ENCODE measurements around the gene SRPRA. TPM values are rescaled to one million over a fixed set of nuclear protein-coding genes. Genes with fewer than 3 reads are reported as not detected.

The SRPRA gene
- total RNA-seq, 1 experiment from 2014 or later: 58.4 TPM

DNA sequence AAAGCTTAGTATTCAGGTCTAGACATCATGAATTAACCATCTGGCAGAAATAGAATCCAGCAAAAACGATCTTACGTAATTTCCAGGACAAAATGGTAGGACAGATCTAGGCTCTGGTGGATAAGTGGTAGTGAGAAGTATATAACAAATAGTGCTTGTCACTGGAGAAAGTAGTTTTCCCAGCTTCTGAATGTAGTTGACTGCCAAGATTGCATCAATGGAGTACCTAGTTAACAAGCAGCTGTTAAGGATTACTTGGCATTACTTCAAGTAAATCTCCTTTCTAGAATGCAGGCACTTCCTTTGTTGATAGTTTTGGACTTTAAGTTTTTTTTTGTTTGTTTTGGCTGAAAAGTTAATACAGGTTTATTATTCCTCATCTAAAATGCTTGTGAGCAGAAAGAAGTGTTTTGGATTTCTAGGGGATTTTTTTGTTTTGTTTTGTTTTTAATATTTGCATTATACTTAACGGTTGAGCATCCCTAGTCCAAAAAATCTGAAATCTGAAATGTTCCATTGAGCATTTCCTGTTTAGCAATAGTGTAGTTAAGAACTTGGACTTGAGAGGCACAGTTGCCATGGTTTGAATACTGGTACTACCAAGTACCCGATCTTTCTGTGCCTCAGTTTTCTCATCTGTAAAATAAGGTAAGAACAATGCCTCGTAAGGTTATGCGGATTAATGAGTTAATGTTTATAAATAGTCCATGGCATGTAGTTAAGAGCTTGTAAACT, 36.8 kb downstream of the SRPRA start:
- no peaks in the 10 kb centered on the region for H3K79me2 ChIP-seq (ENCODE audit: low read length)
- no peak overlapping the region for H3K4me2 ChIP-seq (ENCODE audit: low read depth, low read length, poor library complexity, severe bottlenecking)
- no peak overlapping the region for H3K9ac ChIP-seq (ENCODE audit: low read length)
- H3K4me1 ChIP-seq (ENCODE audit: low read length): no peaks in the 10 kb centered on the region
- no peaks in the 10 kb centered on the region for H3K9me2 ChIP-seq (replicated peaks; ENCODE audit: insufficient read depth, low read length)
- H3K27me3 ChIP-seq (ENCODE audit: low read length): no peaks in the 10 kb centered on the region
- H3K4me3 ChIP-seq (ENCODE audit: low read length): no peak overlapping the region
- no peaks in the 10 kb centered on the region for H3K36me3 ChIP-seq (ENCODE audit: insufficient read depth, low read length)
- H3K9me3 ChIP-seq (ENCODE audit: low read length): no peaks in the 10 kb centered on the region
- H4K20me1 ChIP-seq (ENCODE audit: insufficient read depth, low read depth, low read length): no peaks in the 10 kb centered on the region
- no peak for DNase-seq
- H2AFZ ChIP-seq (ENCODE audit: low read length): no peak overlapping the region
- no peak overlapping the region for H3K27ac ChIP-seq (ENCODE audit: low read length)

DNA sequence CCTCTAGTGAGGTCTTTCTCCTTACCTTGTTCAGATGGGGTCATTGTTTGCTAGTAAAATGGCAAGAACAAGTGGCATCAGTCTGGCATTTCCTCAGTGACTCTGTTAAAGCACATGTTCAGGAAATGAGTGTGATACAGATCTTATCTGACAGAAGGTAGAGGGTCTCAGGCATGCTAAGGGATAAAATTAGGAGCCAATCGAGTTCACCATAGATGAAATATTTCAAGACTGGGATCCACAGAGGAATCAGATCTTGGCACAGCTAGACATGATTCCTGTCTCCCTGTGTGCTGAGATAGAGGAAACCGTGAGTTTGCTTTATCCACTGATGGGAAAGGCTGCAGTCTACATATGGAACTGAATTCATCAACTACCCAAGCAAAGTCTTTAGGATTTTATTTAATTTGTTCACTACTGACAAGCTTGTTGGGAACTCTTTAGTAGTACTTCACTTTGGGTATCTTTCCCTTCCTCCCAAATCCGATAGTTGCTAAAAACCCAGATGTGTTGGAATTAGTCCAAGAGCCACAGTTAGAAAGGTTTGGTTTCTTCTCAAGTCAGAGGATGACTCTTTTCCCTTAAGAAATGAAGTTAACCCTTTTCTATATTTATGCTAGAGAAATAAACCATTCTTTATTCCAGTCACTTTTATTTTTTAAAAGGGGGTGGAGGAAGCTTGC, 38.7 kb downstream of the SRPRA start:
- Histone ChIP-seq H3K4me1 (ENCODE audit: low read length) (no peaks in the 10 kb centered on the region), H3K4me2 (ENCODE audit: low read depth, low read length, poor library complexity, severe bottlenecking) (no peak overlapping the region), H3K27me3 (ENCODE audit: low read length) (no peaks in the 10 kb centered on the region), H2AFZ (ENCODE audit: low read length) (no peak overlapping the region), H3K4me3 (ENCODE audit: low read length) (no peak overlapping the region), H3K9ac (ENCODE audit: low read length) (no peak overlapping the region), H3K27ac (ENCODE audit: low read length) (no peak overlapping the region), H3K9me3 (ENCODE audit: low read length) (no peaks in the 10 kb centered on the region), H3K9me2 (replicated peaks; ENCODE audit: insufficient read depth, low read length) (no peaks in the 10 kb centered on the region), H3K36me3 (ENCODE audit: insufficient read depth, low read length) (no peaks in the 10 kb centered on the region), H3K79me2 (ENCODE audit: low read length) (no peaks in the 10 kb centered on the region), H4K20me1 (ENCODE audit: insufficient read depth, low read depth, low read length) (no peaks in the 10 kb centered on the region)
- no peak for DNase-seq

DNA sequence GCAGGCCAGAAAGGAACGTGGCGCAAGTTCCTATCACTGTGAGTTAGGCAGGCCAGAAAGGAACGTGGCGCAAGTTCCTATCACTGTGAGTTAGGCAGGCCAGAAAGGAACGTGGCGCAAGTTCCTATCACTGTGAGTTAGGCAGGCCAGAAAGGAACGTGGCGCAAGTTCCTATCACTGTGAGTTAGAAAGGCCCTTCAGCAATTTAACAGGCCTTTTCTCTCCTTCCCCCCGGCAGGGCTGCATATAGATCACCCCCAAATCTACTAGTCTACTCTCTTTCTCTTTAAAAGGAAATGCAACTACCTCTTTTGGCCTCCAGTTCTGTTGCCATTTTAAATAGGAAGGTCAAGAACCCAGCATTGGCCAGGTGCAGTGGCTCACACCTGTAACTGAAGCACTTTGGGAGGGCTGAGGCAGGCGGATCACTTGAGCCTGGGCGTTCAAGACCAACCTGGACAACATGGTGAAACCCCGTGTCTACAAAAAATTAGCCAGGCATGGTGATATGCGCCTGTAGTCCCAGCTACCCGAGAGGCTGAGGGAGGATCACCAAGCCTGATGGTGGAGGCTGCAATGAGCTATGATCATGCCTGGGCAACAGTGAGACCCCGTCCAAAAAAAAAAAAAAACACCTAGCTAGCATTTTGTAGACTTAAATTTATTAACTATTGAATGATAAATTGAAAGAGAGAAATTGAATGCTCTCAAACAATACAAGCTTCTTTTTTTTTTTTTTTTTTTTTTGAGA, 42.2 kb downstream of the SRPRA start:
- Histone ChIP-seq H3K4me1 (ENCODE audit: low read length) (no peaks in the 10 kb centered on the region), H3K9me2 (replicated peaks; ENCODE audit: insufficient read depth, low read length) (no peaks in the 10 kb centered on the region), H3K4me2 (ENCODE audit: low read depth, low read length, poor library complexity, severe bottlenecking) (no peak overlapping the region), H3K27me3 (ENCODE audit: low read length) (no peaks in the 10 kb centered on the region), H3K9me3 (ENCODE audit: low read length) (no peaks in the 10 kb centered on the region), H3K4me3 (ENCODE audit: low read length) (no peak overlapping the region), H2AFZ (ENCODE audit: low read length) (no peak overlapping the region), H3K79me2 (ENCODE audit: low read length) (no peaks in the 10 kb centered on the region), H3K9ac (ENCODE audit: low read length) (no peak overlapping the region), H3K27ac (ENCODE audit: low read length) (no peak overlapping the region), H4K20me1 (ENCODE audit: insufficient read depth, low read depth, low read length) (no peaks in the 10 kb centered on the region), H3K36me3 (ENCODE audit: insufficient read depth, low read length) (no peaks in the 10 kb centered on the region)
- no peak for DNase-seq

DNA sequence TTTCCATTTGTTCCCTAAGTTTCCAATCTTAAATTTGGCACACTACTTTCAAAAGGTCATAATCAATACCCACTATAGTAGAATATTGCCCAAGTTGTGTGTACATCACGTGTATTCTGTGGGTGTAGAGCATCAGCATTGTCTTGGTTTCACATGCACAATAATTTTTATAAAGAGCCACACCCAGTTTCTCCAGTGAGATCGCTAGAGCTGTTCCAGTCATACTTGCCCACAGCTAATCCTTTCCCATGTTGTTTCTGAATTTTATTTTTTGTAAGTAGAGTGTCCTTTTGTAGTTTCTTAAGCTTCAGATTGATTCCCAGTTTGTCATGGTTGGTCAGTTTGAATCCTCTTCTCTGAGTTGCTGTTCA, 43.4 kb downstream of the SRPRA start:
- Histone ChIP-seq H3K27ac (ENCODE audit: low read length) (no peak overlapping the region), H3K4me1 (ENCODE audit: low read length) (no peaks in the 10 kb centered on the region), H2AFZ (ENCODE audit: low read length) (no peak overlapping the region), H3K4me2 (ENCODE audit: low read depth, low read length, poor library complexity, severe bottlenecking) (no peak overlapping the region), H3K36me3 (ENCODE audit: insufficient read depth, low read length) (no peaks in the 10 kb centered on the region), H3K9ac (ENCODE audit: low read length) (no peak overlapping the region), H3K9me3 (ENCODE audit: low read length) (no peaks in the 10 kb centered on the region), H3K9me2 (replicated peaks; ENCODE audit: insufficient read depth, low read length) (no peaks in the 10 kb centered on the region), H3K79me2 (ENCODE audit: low read length) (no peaks in the 10 kb centered on the region), H3K27me3 (ENCODE audit: low read length) (no peaks in the 10 kb centered on the region), H4K20me1 (ENCODE audit: insufficient read depth, low read depth, low read length) (no peaks in the 10 kb centered on the region), H3K4me3 (ENCODE audit: low read length) (no peak overlapping the region)
- DNase-seq: no peak

DNA sequence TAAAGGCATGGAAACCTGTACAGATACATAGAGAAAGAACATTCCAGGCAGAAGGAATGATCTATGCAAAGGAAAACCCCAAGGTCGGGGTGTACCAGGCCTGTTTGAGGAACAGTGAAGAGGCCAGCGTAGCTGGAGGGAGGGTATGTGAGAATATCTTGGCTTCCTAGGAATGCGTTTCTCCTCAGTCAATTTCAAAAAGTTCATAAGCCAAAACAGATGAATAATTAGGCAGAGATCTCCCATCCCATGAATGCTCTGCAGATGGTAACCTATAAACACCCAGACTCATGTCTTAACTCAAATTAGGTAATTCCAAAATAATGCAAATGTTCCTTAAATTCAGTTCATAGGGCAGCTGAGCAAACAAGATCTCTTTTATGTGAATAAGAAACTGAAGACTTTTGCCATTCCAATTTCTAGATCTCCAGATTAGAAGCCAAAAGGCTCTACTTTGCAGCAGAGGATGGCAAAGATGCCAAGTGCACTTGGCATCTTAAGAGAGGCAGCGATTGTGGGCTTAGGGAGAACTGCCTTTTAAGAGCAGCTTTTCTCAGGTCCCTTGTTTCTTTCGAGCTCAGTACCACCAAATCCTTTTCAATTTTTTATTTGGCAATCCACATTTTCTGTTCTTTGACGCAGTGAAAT, 43.9 kb downstream of the SRPRA start:
- H3K9me2 ChIP-seq (replicated peaks; ENCODE audit: insufficient read depth, low read length): no peaks in the 10 kb centered on the region
- no peaks in the 10 kb centered on the region for H3K9me3 ChIP-seq (ENCODE audit: low read length)
- H4K20me1 ChIP-seq (ENCODE audit: insufficient read depth, low read depth, low read length): no peaks in the 10 kb centered on the region
- H3K4me3 ChIP-seq (ENCODE audit: low read length): no peak overlapping the region
- no peak overlapping the region for H2AFZ ChIP-seq (ENCODE audit: low read length)
- no peaks in the 10 kb centered on the region for H3K79me2 ChIP-seq (ENCODE audit: low read length)
- H3K27me3 ChIP-seq (ENCODE audit: low read length): no peaks in the 10 kb centered on the region
- no peak overlapping the region for H3K4me2 ChIP-seq (ENCODE audit: low read depth, low read length, poor library complexity, severe bottlenecking)
- no peak for DNase-seq
- no peak overlapping the region for H3K9ac ChIP-seq (ENCODE audit: low read length)
- no peaks in the 10 kb centered on the region for H3K4me1 ChIP-seq (ENCODE audit: low read length)
- no peaks in the 10 kb centered on the region for H3K36me3 ChIP-seq (ENCODE audit: insufficient read depth, low read length)
- H3K27ac ChIP-seq (ENCODE audit: low read length): no peak overlapping the region

DNA sequence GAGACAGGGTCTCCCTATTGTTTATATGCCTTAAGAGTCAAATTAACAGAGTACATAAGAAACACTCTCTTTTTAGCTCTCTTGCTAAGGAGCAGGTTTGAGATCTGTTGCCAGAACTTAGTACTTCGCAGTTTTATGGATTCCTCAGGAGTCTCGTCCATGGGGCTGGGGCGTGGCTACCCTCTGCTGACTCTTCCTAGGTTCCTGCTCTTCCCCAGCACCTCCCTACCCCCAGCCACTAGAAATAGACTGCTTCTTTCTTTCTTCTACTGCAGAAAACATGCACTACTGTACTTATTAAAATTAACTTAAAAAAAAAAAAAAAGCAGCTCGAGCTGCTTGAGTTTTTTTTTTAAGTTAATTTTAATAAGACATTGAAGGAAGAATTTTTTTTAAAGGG, 49.1 kb downstream of the SRPRA start:
- Histone ChIP-seq H3K36me3 (ENCODE audit: insufficient read depth, low read length) (no peaks in the 10 kb centered on the region), H4K20me1 (ENCODE audit: insufficient read depth, low read depth, low read length) (no peaks in the 10 kb centered on the region), H3K4me3 (ENCODE audit: low read length) (no peak overlapping the region), H3K9me2 (replicated peaks; ENCODE audit: insufficient read depth, low read length) (no peaks in the 10 kb centered on the region), H3K27ac (ENCODE audit: low read length) (no peak overlapping the region), H2AFZ (ENCODE audit: low read length) (no peak overlapping the region), H3K79me2 (ENCODE audit: low read length) (no peaks in the 10 kb centered on the region), H3K9me3 (ENCODE audit: low read length) (no peaks in the 10 kb centered on the region), H3K4me1 (ENCODE audit: low read length) (peaks cover 8% of the 10 kb centered on the region), H3K4me2 (ENCODE audit: low read depth, low read length, poor library complexity, severe bottlenecking) (no peak overlapping the region), H3K9ac (ENCODE audit: low read length) (no peak overlapping the region), H3K27me3 (ENCODE audit: low read length) (no peaks in the 10 kb centered on the region)
- DNase-seq: no peak

DNA sequence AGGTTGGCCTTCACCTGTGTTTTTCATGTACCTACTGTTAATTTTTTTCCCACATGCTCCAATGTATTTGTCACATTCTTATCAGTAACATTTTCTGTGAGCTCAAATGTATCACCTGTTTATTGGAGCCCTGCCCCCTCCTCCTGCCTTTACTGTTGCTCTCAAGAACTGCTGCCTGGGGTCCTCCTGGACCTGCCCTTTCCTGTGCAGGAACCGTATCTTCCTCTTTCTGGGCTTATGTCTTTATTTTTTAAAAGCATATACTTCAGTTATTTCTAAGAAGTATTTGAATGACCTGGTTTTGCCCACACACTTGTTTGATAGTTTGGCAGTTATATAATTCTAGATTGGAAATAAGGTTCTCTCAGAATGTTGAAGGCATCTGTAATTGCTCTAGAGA, 51.2 kb downstream of the SRPRA start:
- Histone ChIP-seq H3K4me2 (ENCODE audit: low read depth, low read length, poor library complexity, severe bottlenecking) (no peak overlapping the region), H4K20me1 (ENCODE audit: insufficient read depth, low read depth, low read length) (0 out of 2 replicates have a peak, but pooled peaks cover 1% of the 10 kb centered on the region)
- no peak for DNase-seq

More for the DNA sequence above, 51.2 kb downstream of the SRPRA start:
- peaks cover 10% of the 10 kb centered on the region for H3K4me1 ChIP-seq (ENCODE audit: low read length)
- no peak overlapping the region for H3K4me3 ChIP-seq (ENCODE audit: low read length)
- no peaks in the 10 kb centered on the region for H3K36me3 ChIP-seq (ENCODE audit: insufficient read depth, low read length)
- H3K9me3 ChIP-seq (ENCODE audit: low read length): no peaks in the 10 kb centered on the region
- H3K9ac ChIP-seq (ENCODE audit: low read length): no peak overlapping the region
- H3K9me2 ChIP-seq (replicated peaks; ENCODE audit: insufficient read depth, low read length): no peaks in the 10 kb centered on the region
- H3K27ac ChIP-seq (ENCODE audit: low read length): no peak overlapping the region
- H2AFZ ChIP-seq (ENCODE audit: low read length): no peak overlapping the region
- H3K27me3 ChIP-seq (ENCODE audit: low read length): no peaks in the 10 kb centered on the region
- no peaks in the 10 kb centered on the region for H3K79me2 ChIP-seq (ENCODE audit: low read length)

Data from Karpas-422 (cell line).